Hepatocyte (in vitro differentiated cells): ENCODE data around the gene LDB3.

ENCODE experiments used
- CTCF ChIP-seq: fragments of 200-600 bp; sonication (generic); IDR thresholded peaks from 2 replicates; pipeline ENCODE4 v1.5.1; 2016; ENCODE audit warnings: antibody characterized with exemption, mild to moderate bottlenecking; ENCODE audit not compliant: poor library complexity
- EZH2 ChIP-seq: fragments of 200-600 bp; sonication (generic); IDR thresholded peaks from 2 replicates; pipeline ENCODE4 v1.6.1; 2016; ENCODE audit warnings: antibody characterized with exemption, mild to moderate bottlenecking, borderline replicate concordance
- EZH2phosphoT487 ChIP-seq: fragments of 200-600 bp; sonication (generic); IDR thresholded peaks from one replicate; pipeline ENCODE4 v1.6.1; 2018; ENCODE audit warnings: antibody characterized with exemption, mild to moderate bottlenecking, low read depth, moderate library complexity; ENCODE audit not compliant: unreplicated experiment, severe bottlenecking

GRCh38 chr10:86642499-86642898 is 25.8 kb upstream of the LDB3 start:
- TF ChIP-seq CTCF (no peak), EZH2phosphoT487 (no peak), EZH2 (no peak)
